ENCODE results near the gene MISP. TPM values are rescaled to one million over a fixed set of nuclear protein-coding genes. Genes with fewer than 3 reads are reported as not detected.
A peak's percentile ranks its signal among the peaks of the same experiment; 100 is the strongest.

The MISP gene
- total and polyA plus RNA-seq, 9 of the 15 experiments (the other 6 are each of a cell fraction or from before 2014, with no cell fraction given) = 0.04 to 0.29 (median 0.05) TPM; not detected in 5

- TF ChIP-seq NFE2 (IDR thresholded peaks at IDR 0.05; ENCODE audit: low read depth) (no peak), ZNF79 (CRISPR knock-in tag; IDR thresholded peaks at IDR 0.05; ENCODE audit: low read depth) (no peak), REST (IDR thresholded peaks at IDR 0.05; ENCODE audit: borderline replicate concordance) (peak; percentile 68; the same call in 1 of the 2 replicates), REST (CRISPR knock-in tag; IDR thresholded peaks at IDR 0.05; ENCODE audit: low read depth) (no peak), KLF13 (tag; IDR thresholded peaks at IDR 0.05; ENCODE audit: borderline replicate concordance, low read depth) (no peak), ARID3A (IDR thresholded peaks at IDR 0.05; ENCODE audit: borderline replicate concordance, low read depth, low read length) (no peak), TAF9B (IDR thresholded peaks at IDR 0.05; ENCODE audit: partially characterized antibody) (no peak), GABPB1 (CRISPR knock-in tag; IDR thresholded peaks at IDR 0.05) (peak; percentile 77), ZNF407 (IDR thresholded peaks at IDR 0.05; ENCODE audit: low read depth) (no peak)
These were observed 20.4 kb downstream of the MISP start (continued) for GRCh38 chr19:771332-771785.
